B cell (primary cell): ENCODE data around the gene IQSEC3. TPM values are rescaled to one million over a fixed set of nuclear protein-coding genes. Genes with fewer than 3 reads are reported as not detected.

ENCODE experiments used
- ATAC-seq: fragments of 200-7000 bp; cut with Tn5 transposase; one replicate; pipeline ENCODE4 v1.10.0; 2021; ENCODE audit warnings: low read depth, mild to moderate bottlenecking, moderate number of reproducible peaks, moderate library complexity
- CTCF ChIA-PET: fragments of 350-600 bp; sonication (Branson Sonifier 250); formaldehyde crosslinking; loops from one replicate; lab custom pipeline; 2021; ENCODE audit warnings: antibody characterized with exemption, inconsistent platforms; lab: Charles Lee
- POLR2A ChIA-PET: fragments of 350-600 bp; sonication (Branson Sonifier 250); formaldehyde crosslinking; loops from one replicate; lab custom pipeline; 2021; ENCODE audit warnings: antibody characterized with exemption; lab: Charles Lee
- DNase-seq: peaks from one replicate; pipeline ENCODE4 v3.0.0; 2013
- H2AFZ ChIP-seq: 2 replicates; pipeline ENCODE4 v1.6.1; 2012; ENCODE audit warnings: mild to moderate bottlenecking, low read depth, low read length; ENCODE audit not compliant: insufficient read depth, poor library complexity, severe bottlenecking
- H3K27ac ChIP-seq, 2 donors: 1 replicate in 1 of 2; 2 replicates in 1 of 2; pipeline ENCODE4 v1.5.1; 2012 to 2013; ENCODE audit warnings: low read length in 2 of 2, mild to moderate bottlenecking in 2 of 2, moderate library complexity in 1 of 2
- H3K27me3 ChIP-seq, 4 experiments: fragments of 200-600 bp in 1 of 4; sonication (generic) in 1 of 4; replicated peaks in 1 of 4; 1 replicate in 2 of 4; 2 replicates in 2 of 4; pipeline versions ENCODE4 v1.6.1 to v1.7.0; 2013 to 2016; ENCODE audit warnings: low read length in 3 of 4, mild to moderate bottlenecking in 2 of 4, mixed read lengths in 1 of 4, moderate library complexity in 1 of 4; ENCODE audit not compliant: insufficient read depth in 4 of 4, control insufficient read depth in 3 of 4; ENCODE audit errors: control extremely low read depth in 1 of 4
- H3K36me3 ChIP-seq, 2 experiments: replicated peaks in 1 of 2; 1 replicate in 1 of 2; 2 replicates in 1 of 2; pipeline versions ENCODE4 v1.6.1 to v1.7.1; 2013; ENCODE audit warnings: low read length in 1 of 2; ENCODE audit not compliant: insufficient read depth in 2 of 2, control insufficient read depth in 1 of 2; ENCODE audit errors: control extremely low read depth in 1 of 2, extremely low read depth in 1 of 2
- H3K4me1 ChIP-seq, 2 donors: fragments of 200-600 bp in 1 of 2; sonication (generic) in 1 of 2; 1 replicate in 1 of 2; 2 replicates in 1 of 2; pipeline versions ENCODE4 v1.5.1 to v1.6.1; 2013 to 2017; ENCODE audit warnings: low read length in 2 of 2; ENCODE audit not compliant: control insufficient read depth in 2 of 2, insufficient read depth in 2 of 2
- H3K4me2 ChIP-seq: replicated peaks from 2 replicates; pipeline ENCODE3; 2012; ENCODE audit warnings: mild to moderate bottlenecking, low read depth, low read length; ENCODE audit not compliant: poor library complexity, severe bottlenecking
- H3K4me3 ChIP-seq, 5 experiments: fragments of 200-600 bp in 1 of 5; sonication (generic) in 1 of 5; 1 replicate in 3 of 5; 2 replicates in 2 of 5; pipeline versions ENCODE4 v1.5.1 to v1.7.0; 2011 to 2016; ENCODE audit warnings: low read length in 4 of 5, mild to moderate bottlenecking in 4 of 5, low read depth in 2 of 5, control low read depth in 1 of 5, moderate library complexity in 1 of 5; ENCODE audit not compliant: insufficient read depth in 1 of 5; ENCODE audit errors: control extremely low read depth in 1 of 5, extremely low read depth in 1 of 5
- H3K79me2 ChIP-seq: fragments of 200-600 bp; sonication (generic); one replicate; pipeline ENCODE4 v1.6.0; 2016; ENCODE audit warnings: low read length; ENCODE audit not compliant: control insufficient read depth, insufficient read depth
- H3K9ac ChIP-seq: fragments of 200-600 bp; sonication (generic); 2 replicates; pipeline ENCODE4 v1.6.1; 2017; ENCODE audit warnings: mild to moderate bottlenecking, low read length, moderate library complexity
- H3K9me3 ChIP-seq, 3 donors: one replicate each; pipeline versions ENCODE4 v1.6.1 to v1.7.1; 2013; ENCODE audit warnings: low read length in 2 of 3; ENCODE audit not compliant: control insufficient read depth in 2 of 3, insufficient read depth in 1 of 3; ENCODE audit errors: control extremely low read depth in 1 of 3
- H4K20me1 ChIP-seq: 2 replicates; pipeline ENCODE4 v1.6.0; 2012; ENCODE audit warnings: mild to moderate bottlenecking, low read length; ENCODE audit not compliant: insufficient read depth, control insufficient read depth, poor library complexity, severe bottlenecking
- H3K27ac Mint-ChIP-seq: one replicate; pipeline ENCODE4 v1.8.0; 2021; ENCODE audit warnings: mixed read lengths
- H3K27me3 Mint-ChIP-seq: one replicate; pipeline ENCODE4 v1.8.0; 2021; ENCODE audit warnings: mixed read lengths
- H3K4me1 Mint-ChIP-seq: one replicate; pipeline ENCODE4 v1.8.0; 2021; ENCODE audit warnings: mixed read lengths
- H3K4me3 Mint-ChIP-seq: one replicate; pipeline ENCODE4 v1.8.0; 2021; ENCODE audit warnings: mixed read lengths
- H3K9me3 Mint-ChIP-seq: one replicate; pipeline ENCODE4 v1.8.0; 2022; ENCODE audit warnings: mixed read lengths; ENCODE audit not compliant: insufficient read depth
- CTCF ChIP-seq: fragments of 200-600 bp; IDR thresholded peaks from one replicate; pipeline ENCODE4 v1.8.0; 2022; ENCODE audit warnings: antibody characterized with exemption, mild to moderate bottlenecking
- EZH2 ChIP-seq: IDR thresholded peaks from 2 replicates; pipeline ENCODE4 v1.6.1; 2012; ENCODE audit warnings: borderline replicate concordance, low read depth, mild to moderate bottlenecking, moderate library complexity, low read length; ENCODE audit not compliant: insufficient read depth, poor library complexity, severe bottlenecking
- WGBS: methylation state at CpG from one replicate; pipeline ENCODE4 v1.1.5; 2013; ENCODE audit warnings: missing lambda C conversion rate; ENCODE audit not compliant: insufficient coverage; 5-methylcytosine and 5-hydroxymethylcytosine counted together
- intact Hi-C: fragments of 100-400 bp; cut with micrococcal nuclease; formaldehyde crosslinking; loops from one replicate; pipeline ENCODE4 v1.10.0; 2022
- polyA plus RNA-seq: library from polyadenylated mRNA; depleted of rRNA; stranded (reverse); fragments of >200 nt; gene quantifications from 2 replicates; pipeline ENCODE4 v1.2.3, GENCODE V29; 2012
- total RNA-seq, 2 donors: library from RNA; stranded (reverse); fragments of 120-200 nt in 1 of 2; gene quantifications; 1 replicate in 1 of 2; 2 replicates in 1 of 2; pipeline versions ENCODE4 v1.2.3 to v1.2.4, GENCODE V29; 2013 to 2022

The IQSEC3 gene
- total and polyA plus RNA-seq, 2 donors (not counting 1 experiment from before 2014, with no cell fraction given), result 0.01 to 1.8 TPM

- Histone ChIP-seq H3K27me3 (peaks cover 0 to 2% (median 0%) of the 10 kb centered on the region in 4 experiments), H3K4me3 (no peak overlapping the region), H3K4me2 (no peak overlapping the region), H3K27ac (no peak overlapping the region), H4K20me1 (no peaks in the 10 kb centered on the region), H3K36me3 (no peaks in the 10 kb centered on the region), H3K9ac (no peak overlapping the region), H3K79me2 (no peaks in the 10 kb centered on the region), H3K4me1 (no peaks in the 10 kb centered on the region), H2AFZ (no peak overlapping the region), H3K9me3 (no peaks in the 10 kb centered on the region)
- intact Hi-C loops, result no loop called here
- no peak overlapping the region for H3K4me3 Mint-ChIP-seq
- ATAC-seq (no peak), DNase-seq (no peak)
- no peak for TF ChIP-seq EZH2
- TF ChIP-seq CTCF, result no peak
- no peaks in the 10 kb centered on the region for H3K4me1 Mint-ChIP-seq
- POLR2A ChIA-PET, result no interaction called here
- no peaks in the 10 kb centered on the region for H3K9me3 Mint-ChIP-seq
- no peak overlapping the region for H3K27ac Mint-ChIP-seq
- peaks cover 24% of the 10 kb centered on the region for H3K27me3 Mint-ChIP-seq
- CTCF ChIA-PET, result no interaction called here
- WGBS, result 71% methylated on average over 15 of the region's 15 CpGs
Observed at GRCh38 chr12:172732-173161, 106.2 kb downstream of the IQSEC3 start.

- H4K20me1 ChIP-seq, result no peaks in the 10 kb centered on the region
- TF ChIP-seq CTCF (no peak), EZH2 (no peak)
- H3K4me1 Mint-ChIP-seq, result no peaks in the 10 kb centered on the region
- peaks cover 0 to 2% (median 0%) of the 10 kb centered on the region in 4 experiments for H3K27me3 ChIP-seq
- H3K4me2 ChIP-seq, result no peak overlapping the region
- ChIA-PET CTCF (no interaction called here), POLR2A (no interaction called here)
- H3K4me3 ChIP-seq, result no peak overlapping the region
- no peak overlapping the region for H3K4me3 Mint-ChIP-seq
- no peaks in the 10 kb centered on the region for H3K4me1 ChIP-seq
- H3K79me2 ChIP-seq, result no peaks in the 10 kb centered on the region
- no peaks in the 10 kb centered on the region for H3K36me3 ChIP-seq
- peaks cover 29% of the 10 kb centered on the region for H3K27me3 Mint-ChIP-seq
- no peak overlapping the region for H3K27ac Mint-ChIP-seq
- H3K9me3 Mint-ChIP-seq, result no peaks in the 10 kb centered on the region
- DNase-seq, result no peak
- WGBS, result 82% methylated on average over 6 of the region's 6 CpGs
- intact Hi-C loops, result no loop called here
- no peaks in the 10 kb centered on the region for H3K9me3 ChIP-seq
- no peak overlapping the region for H3K27ac ChIP-seq
- H3K9ac ChIP-seq, result no peak overlapping the region
- no peak for ATAC-seq
- H2AFZ ChIP-seq, result no peak overlapping the region
Observed at GRCh38 chr12:174124-174523, 107.6 kb downstream of the IQSEC3 start.
